Activated CD4-positive, alpha-beta memory T cell treated with anti-CD3 and anti-CD28 coated beads for 36 hours (primary cell): ENCODE results near the gene GRIA3. TPM values are rescaled to one million over a fixed set of nuclear protein-coding genes. Genes with fewer than 3 reads are reported as not detected.
"Not testable (repeated sequence)": the region's sequence is repeated elsewhere in the genome, so short reads cannot be mapped to it uniquely, and the experiment has no call there.

Source experiments
- CTCF ChIA-PET: fragments of 350-600 bp; sonication (Branson Sonifier 250); formaldehyde crosslinking; loops from one replicate; lab custom pipeline; 2021; ENCODE audit warnings: antibody characterized with exemption, inconsistent platforms; lab: Charles Lee
- POLR2A ChIA-PET: fragments of 350-600 bp; sonication (Branson Sonifier 250); formaldehyde crosslinking; loops from one replicate; lab custom pipeline; 2021; ENCODE audit warnings: antibody characterized with exemption; lab: Charles Lee
- DNase-seq: peaks from one replicate; pipeline ENCODE4 v3.0.0-alpha.2; 2020
- H3K27ac Mint-ChIP-seq: one replicate; pipeline ENCODE4 v1.8.0; 2021; ENCODE audit warnings: mixed read lengths
- H3K27me3 Mint-ChIP-seq: one replicate; pipeline ENCODE4 v1.8.0; 2021; ENCODE audit warnings: mixed read lengths
- H3K36me3 Mint-ChIP-seq: one replicate; pipeline ENCODE4 v1.8.0; 2021; ENCODE audit warnings: mixed read lengths
- H3K4me1 Mint-ChIP-seq: one replicate; pipeline ENCODE4 v1.8.0; 2021; ENCODE audit warnings: low read depth, mixed read lengths
- H3K4me3 Mint-ChIP-seq: one replicate; pipeline ENCODE4 v1.8.0; 2021; ENCODE audit warnings: mild to moderate bottlenecking, mixed read lengths
- H3K9me3 Mint-ChIP-seq: one replicate; pipeline ENCODE4 v1.8.0; 2021; ENCODE audit warnings: mixed read lengths
- intact Hi-C: fragments of 100-400 bp; cut with micrococcal nuclease; formaldehyde crosslinking; loops from one replicate; pipeline ENCODE4 v1.15.1; 2023
- total RNA-seq, 2 experiments: library from RNA; stranded (reverse); gene quantifications; one replicate each; pipeline ENCODE4 v1.2.3, GENCODE V29; 2021

The GRIA3 gene
- total RNA-seq, 2 experiments from 2014 or later = not detected

GRCh38 chrX:123337886-123338639, 154.0 kb downstream of the GRIA3 start:
- H3K4me3 Mint-ChIP-seq = no peak overlapping the region
- no peaks in the 10 kb centered on the region for H3K27me3 Mint-ChIP-seq
- CTCF ChIA-PET = no interaction called here
- no peaks in the 10 kb centered on the region for H3K36me3 Mint-ChIP-seq
- POLR2A ChIA-PET = no interaction called here
- H3K27ac Mint-ChIP-seq = no peak overlapping the region
- H3K4me1 Mint-ChIP-seq = no peaks in the 10 kb centered on the region
- DNase-seq = no peak
- intact Hi-C loops = no loop called here
- no peaks in the 10 kb centered on the region for H3K9me3 Mint-ChIP-seq

- DNase-seq = no peak
- Mint-ChIP-seq H3K9me3 (no peaks in the 10 kb centered on the region), H3K27me3 (no peaks in the 10 kb centered on the region), H3K4me1 (no peaks in the 10 kb centered on the region), H3K27ac (no peak overlapping the region), H3K36me3 (no peaks in the 10 kb centered on the region), H3K4me3 (no peak overlapping the region)
- ChIA-PET CTCF (no interaction called here), POLR2A (no interaction called here)
- intact Hi-C loops = no loop called here
These were observed 155.3 kb downstream of the GRIA3 start for GRCh38 chrX:123339221-123339905.

GRCh38 chrX:123340696-123341095, 156.6 kb downstream of the GRIA3 start:
- H3K4me3 Mint-ChIP-seq = no peak overlapping the region
- POLR2A ChIA-PET = no interaction called here
- intact Hi-C loops = no loop called here
- H3K27ac Mint-ChIP-seq = no peak overlapping the region
- H3K27me3 Mint-ChIP-seq = no peaks in the 10 kb centered on the region
- DNase-seq = no peak
- no peaks in the 10 kb centered on the region for H3K4me1 Mint-ChIP-seq
- H3K36me3 Mint-ChIP-seq = no peaks in the 10 kb centered on the region
- CTCF ChIA-PET = no interaction called here
- no peaks in the 10 kb centered on the region for H3K9me3 Mint-ChIP-seq

GRCh38 chrX:123348468-123348867, 164.4 kb downstream of the GRIA3 start:
- no peaks in the 10 kb centered on the region for H3K4me1 Mint-ChIP-seq
- no peaks in the 10 kb centered on the region for H3K36me3 Mint-ChIP-seq
- POLR2A ChIA-PET = no interaction called here
- no peak overlapping the region for H3K27ac Mint-ChIP-seq
- H3K9me3 Mint-ChIP-seq = no peaks in the 10 kb centered on the region
- intact Hi-C loops = no loop called here
- CTCF ChIA-PET = no interaction called here
- no peaks in the 10 kb centered on the region for H3K27me3 Mint-ChIP-seq
- no peak overlapping the region for H3K4me3 Mint-ChIP-seq
- DNase-seq = no peak

GRCh38 chrX:123350226-123350625, 166.1 kb downstream of the GRIA3 start:
- POLR2A ChIA-PET = no interaction called here
- Mint-ChIP-seq H3K4me1 (no peaks in the 10 kb centered on the region), H3K27ac (no peak overlapping the region), H3K36me3 (no peaks in the 10 kb centered on the region), H3K4me3 (no peak overlapping the region), H3K27me3 (no peaks in the 10 kb centered on the region), H3K9me3 (no peaks in the 10 kb centered on the region)
- intact Hi-C loops = no loop called here
- CTCF ChIA-PET = no interaction called here
- DNase-seq = no peak

- DNase-seq = no peak
- ChIA-PET POLR2A (no interaction called here), CTCF (no interaction called here)
- Mint-ChIP-seq H3K27me3 (no peaks in the 10 kb centered on the region), H3K9me3 (no peaks in the 10 kb centered on the region), H3K27ac (no peak overlapping the region), H3K36me3 (no peaks in the 10 kb centered on the region), H3K4me3 (no peak overlapping the region), H3K4me1 (no peaks in the 10 kb centered on the region)
- intact Hi-C loops = no loop called here
These were observed 173.9 kb downstream of the GRIA3 start for GRCh38 chrX:123357941-123358340.

- no peak for DNase-seq
- Mint-ChIP-seq H3K27me3 (no peaks in the 10 kb centered on the region), H3K4me1 (no peaks in the 10 kb centered on the region), H3K27ac (no peak overlapping the region), H3K36me3 (no peaks in the 10 kb centered on the region), H3K9me3 (no peaks in the 10 kb centered on the region), H3K4me3 (no peak overlapping the region)
- CTCF ChIA-PET = no interaction called here
- POLR2A ChIA-PET = no interaction called here
- intact Hi-C loops = no loop called here
These were observed 174.4 kb downstream of the GRIA3 start for GRCh38 chrX:123358457-123358856.

- ChIA-PET POLR2A (no interaction called here), CTCF (no interaction called here)
- intact Hi-C loops = no loop called here
- no peaks in the 10 kb centered on the region for H3K4me1 Mint-ChIP-seq
- no peaks in the 10 kb centered on the region for H3K9me3 Mint-ChIP-seq
- H3K27me3 Mint-ChIP-seq = no peaks in the 10 kb centered on the region
- no peaks in the 10 kb centered on the region for H3K36me3 Mint-ChIP-seq
- H3K27ac Mint-ChIP-seq = no peak overlapping the region
- H3K4me3 Mint-ChIP-seq = no peak overlapping the region
- no peak for DNase-seq
These were observed 177.3 kb downstream of the GRIA3 start for GRCh38 chrX:123361371-123361770.

GRCh38 chrX:123386196-123386595, 202.1 kb downstream of the GRIA3 start:
- DNase-seq, H3K4me3 Mint-ChIP-seq, H3K27me3 Mint-ChIP-seq, H3K4me1 Mint-ChIP-seq, H3K36me3 Mint-ChIP-seq, intact Hi-C loops, POLR2A ChIA-PET, CTCF ChIA-PET, H3K27ac Mint-ChIP-seq: not testable (repeated sequence)
- peaks cover 11% of the 10 kb centered on the region for H3K9me3 Mint-ChIP-seq

GRCh38 chrX:123392921-123393320, 208.8 kb downstream of the GRIA3 start:
- Mint-ChIP-seq H3K36me3 (no peaks in the 10 kb centered on the region), H3K27me3 (no peaks in the 10 kb centered on the region), H3K4me3 (no peak overlapping the region), H3K9me3 (peaks cover 13% of the 10 kb centered on the region), H3K27ac (no peak overlapping the region), H3K4me1 (no peaks in the 10 kb centered on the region)
- intact Hi-C loops = no loop called here
- DNase-seq = no peak
- ChIA-PET CTCF (no interaction called here), POLR2A (no interaction called here)

- intact Hi-C loops = no loop called here
- Mint-ChIP-seq H3K4me3 (no peak overlapping the region), H3K9me3 (no peaks in the 10 kb centered on the region), H3K36me3 (no peaks in the 10 kb centered on the region), H3K4me1 (no peaks in the 10 kb centered on the region), H3K27ac (no peak overlapping the region), H3K27me3 (no peaks in the 10 kb centered on the region)
- ChIA-PET POLR2A (no interaction called here), CTCF (no interaction called here)
- no peak for DNase-seq
These were observed 215.6 kb downstream of the GRIA3 start for GRCh38 chrX:123399709-123400108.

- ChIA-PET POLR2A (no interaction called here), CTCF (no interaction called here)
- intact Hi-C loops = no loop called here
- no peaks in the 10 kb centered on the region for H3K27me3 Mint-ChIP-seq
- H3K4me1 Mint-ChIP-seq = no peaks in the 10 kb centered on the region
- no peak overlapping the region for H3K27ac Mint-ChIP-seq
- H3K4me3 Mint-ChIP-seq = no peak overlapping the region
- H3K36me3 Mint-ChIP-seq = no peaks in the 10 kb centered on the region
- H3K9me3 Mint-ChIP-seq = no peaks in the 10 kb centered on the region
- no peak for DNase-seq
These were observed 221.2 kb downstream of the GRIA3 start for GRCh38 chrX:123405231-123405630.
